Thyroid gland (tissue), 4 donors: ENCODE results near the gene DTD1. TPM values are rescaled to one million over a fixed set of nuclear protein-coding genes. Genes with fewer than 3 reads are reported as not detected.
A peak's percentile ranks its signal among the peaks of the same experiment; 100 is the strongest.

ENCODE experiments used
- DNase-seq, 2 donors: peaks; one replicate each; pipeline ENCODE4 v3.0.0-alpha.2; 2019
- H3K27ac ChIP-seq, 3 donors: fragments of 200-600 bp; sonication (generic); 1 replicate in 2 of 3; 2 replicates in 1 of 3; pipeline ENCODE4 v1.5.1; 2016 to 2019; ENCODE audit warnings: mild to moderate bottlenecking in 1 of 3, moderate library complexity in 1 of 3
- H3K27me3 ChIP-seq: fragments of 200-600 bp; sonication (generic); one replicate; pipeline ENCODE4 v1.5.1; 2019
- H3K36me3 ChIP-seq, 2 donors: fragments of 200-600 bp; sonication (generic); one replicate each; pipeline ENCODE4 v1.5.1; 2016 to 2019
- H3K4me1 ChIP-seq, 2 donors: fragments of 200-600 bp; sonication (generic); one replicate each; pipeline ENCODE4 v1.5.1; 2017 to 2019
- H3K4me3 ChIP-seq, 3 donors: fragments of 200-600 bp; sonication (generic); replicated peaks in 1 of 3; 1 replicate in 2 of 3; 2 replicates in 1 of 3; pipeline ENCODE4 v1.5.1; 2016; ENCODE audit warnings: mild to moderate bottlenecking in 1 of 3
- H3K9me3 ChIP-seq: fragments of 200-600 bp; sonication (generic); one replicate; pipeline ENCODE4 v1.5.1; 2017
- POLR2A ChIP-seq, 2 donors: fragments of 450-650 bp; IDR thresholded peaks; one replicate each; pipeline ENCODE4 v1.6.1; 2017; ENCODE audit warnings: antibody characterized with exemption in 2 of 2, mild to moderate bottlenecking in 2 of 2, moderate library complexity in 1 of 2
- WGBS, 2 donors: methylation state at CpG; one replicate each; pipeline ENCODE4 v1.1.5; 2017; 5-methylcytosine and 5-hydroxymethylcytosine counted together
- intact Hi-C: fragments of 100-400 bp; cut with DNase I; formaldehyde crosslinking; loops from one replicate; pipeline ENCODE4 v1.15.1; 2023
- total RNA-seq, 4 donors: library from RNA; depleted of rRNA; stranded (reverse); fragments of >200 nt; gene quantifications; one replicate each; pipeline ENCODE4 v1.2.3, GENCODE V29; 2016
- TF ChIP-seq, protein P1 (sequence below), 6 experiments: fragments of 200-600 bp in 3 of 6; fragments of 450-650 bp in 3 of 6; sonication (generic) in 3 of 6; IDR thresholded peaks; one replicate each; pipeline ENCODE4 v1.5.1; 2016 to 2019; ENCODE audit warnings: antibody characterized with exemption in 6 of 6, mild to moderate bottlenecking in 2 of 6, inconsistent platforms in 1 of 6, moderate library complexity in 1 of 6

Gene DTD1, protein sequence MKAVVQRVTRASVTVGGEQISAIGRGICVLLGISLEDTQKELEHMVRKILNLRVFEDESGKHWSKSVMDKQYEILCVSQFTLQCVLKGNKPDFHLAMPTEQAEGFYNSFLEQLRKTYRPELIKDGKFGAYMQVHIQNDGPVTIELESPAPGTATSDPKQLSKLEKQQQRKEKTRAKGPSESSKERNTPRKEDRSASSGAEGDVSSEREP
- 10 to 100 TPM; 42.7 to 57.6 (median 52.4) TPM for total RNA-seq

DNA sequence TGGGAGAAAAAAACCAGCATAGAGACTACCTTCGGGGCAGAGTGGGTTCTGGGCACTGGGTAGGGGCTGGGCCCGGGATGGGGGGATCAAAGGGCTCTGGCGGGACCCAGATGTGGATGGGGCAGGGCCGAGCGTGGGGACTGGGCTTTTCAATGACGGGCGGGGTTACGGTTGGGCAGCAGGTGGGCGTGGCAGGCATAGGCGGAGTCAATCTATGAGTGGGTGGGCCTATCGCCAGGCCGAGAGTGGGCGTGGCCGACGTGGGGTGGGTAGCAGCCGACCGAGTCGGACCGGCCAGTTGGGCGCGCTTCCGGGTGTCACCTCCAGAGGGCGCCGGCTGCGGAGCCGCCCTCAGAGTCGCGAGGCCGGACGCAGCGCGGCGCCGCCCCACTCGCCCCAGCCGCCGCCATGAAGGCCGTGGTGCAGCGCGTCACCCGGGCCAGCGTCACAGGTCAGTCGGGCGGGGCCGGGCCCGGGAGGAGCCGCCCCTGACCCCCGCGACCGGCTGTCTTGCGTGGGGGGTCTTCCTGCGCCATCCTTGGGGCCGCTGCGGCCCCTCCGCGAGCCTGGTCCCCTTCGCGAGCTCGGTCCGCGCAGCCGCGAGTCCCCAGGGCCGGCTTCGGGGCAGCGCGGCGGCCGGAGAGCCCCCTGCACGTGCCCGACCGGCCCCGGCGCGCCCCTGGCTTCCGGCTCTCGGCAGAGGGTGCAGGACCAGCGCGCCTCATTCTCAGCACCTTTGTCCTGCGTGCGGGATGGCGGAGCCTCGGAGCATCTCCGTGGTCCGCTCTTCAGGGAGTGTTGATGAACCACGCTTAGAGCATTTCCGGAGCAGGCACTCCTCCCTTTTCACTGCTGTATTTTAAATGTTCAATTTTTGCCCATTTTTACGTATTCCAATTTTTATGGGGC is at the start of gene DTD1:
DTD1 (plus strand) TSS at position 390 of the 909 bp plus-strand sequence; CDS start at position 409, 19 bp downstream.
- TF ChIP-seq POLR2A (IDR thresholded peaks at IDR 0.05) = peak in 1 of 2 donors; percentile 62
- TF ChIP-seq, protein P1, sequence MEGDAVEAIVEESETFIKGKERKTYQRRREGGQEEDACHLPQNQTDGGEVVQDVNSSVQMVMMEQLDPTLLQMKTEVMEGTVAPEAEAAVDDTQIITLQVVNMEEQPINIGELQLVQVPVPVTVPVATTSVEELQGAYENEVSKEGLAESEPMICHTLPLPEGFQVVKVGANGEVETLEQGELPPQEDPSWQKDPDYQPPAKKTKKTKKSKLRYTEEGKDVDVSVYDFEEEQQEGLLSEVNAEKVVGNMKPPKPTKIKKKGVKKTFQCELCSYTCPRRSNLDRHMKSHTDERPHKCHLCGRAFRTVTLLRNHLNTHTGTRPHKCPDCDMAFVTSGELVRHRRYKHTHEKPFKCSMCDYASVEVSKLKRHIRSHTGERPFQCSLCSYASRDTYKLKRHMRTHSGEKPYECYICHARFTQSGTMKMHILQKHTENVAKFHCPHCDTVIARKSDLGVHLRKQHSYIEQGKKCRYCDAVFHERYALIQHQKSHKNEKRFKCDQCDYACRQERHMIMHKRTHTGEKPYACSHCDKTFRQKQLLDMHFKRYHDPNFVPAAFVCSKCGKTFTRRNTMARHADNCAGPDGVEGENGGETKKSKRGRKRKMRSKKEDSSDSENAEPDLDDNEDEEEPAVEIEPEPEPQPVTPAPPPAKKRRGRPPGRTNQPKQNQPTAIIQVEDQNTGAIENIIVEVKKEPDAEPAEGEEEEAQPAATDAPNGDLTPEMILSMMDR (IDR thresholded peaks at IDR 0.05) = peak in 5 of 6 experiments; percentile 24 to 79 (median 57)
- H3K27me3 ChIP-seq = no peaks in the 10 kb centered on the region
- H3K4me1 ChIP-seq = peaks cover 12 to 13% of the 10 kb centered on the region in 2 donors
- 0 to 1% methylated on average over 22 to 24 of the region's 88 CpGs for WGBS, 2 donors
- peak within 1 kb of the TSS; percentile 43 to 61 (median 54) for H3K27ac ChIP-seq
- intact Hi-C loops = loop anchor here (10.0 kb wide), 1 partner anchor 83 kb away; the partner anchor contains the start of gene SEC23B
- peak within 1 kb of the TSS; percentile 79 to 90 (median 82) for H3K4me3 ChIP-seq
- H3K9me3 ChIP-seq = no peaks in the 10 kb centered on the region
- H3K36me3 ChIP-seq = no peaks in the 10 kb centered on the region
- DNase-seq = peak; percentile 88 to 92

DNA sequence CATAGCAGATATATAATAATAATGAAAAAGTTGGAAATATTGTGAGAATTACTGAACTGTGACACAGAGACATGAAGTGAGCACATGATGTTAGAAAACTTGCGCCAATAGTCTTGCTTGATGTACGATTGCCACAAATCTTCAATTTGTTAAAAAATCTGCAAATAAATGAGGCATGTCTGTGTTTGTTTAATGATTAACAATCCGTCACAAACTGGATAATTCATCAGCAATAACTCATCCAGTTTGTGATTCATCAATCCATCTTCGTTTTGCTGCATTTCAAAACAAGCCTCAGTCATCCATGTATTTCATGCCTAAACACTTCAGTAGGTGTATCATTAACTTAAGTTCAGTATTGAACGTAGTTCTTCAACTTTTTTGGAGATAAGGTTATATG is 46.1 kb upstream of the DTD1 start:
- WGBS, 2 donors = 90 to 93% methylated on average over 5 of the region's 5 CpGs
- no peak overlapping the region for H3K4me3 ChIP-seq
- peaks cover 0 to 24% of the 10 kb centered on the region in 2 donors for H3K4me1 ChIP-seq
- H3K27me3 ChIP-seq = no peaks in the 10 kb centered on the region
- no peak for TF ChIP-seq POLR2A (IDR thresholded peaks at IDR 0.05)
- TF ChIP-seq, protein P1 (IDR thresholded peaks at IDR 0.05) = no peak
- DNase-seq = no peak
- no peaks in the 10 kb centered on the region for H3K9me3 ChIP-seq
- H3K27ac ChIP-seq = no peak overlapping the region
- peaks cover 6 to 11% of the 10 kb centered on the region in 2 donors for H3K36me3 ChIP-seq
- intact Hi-C loops = no loop called here

DNA sequence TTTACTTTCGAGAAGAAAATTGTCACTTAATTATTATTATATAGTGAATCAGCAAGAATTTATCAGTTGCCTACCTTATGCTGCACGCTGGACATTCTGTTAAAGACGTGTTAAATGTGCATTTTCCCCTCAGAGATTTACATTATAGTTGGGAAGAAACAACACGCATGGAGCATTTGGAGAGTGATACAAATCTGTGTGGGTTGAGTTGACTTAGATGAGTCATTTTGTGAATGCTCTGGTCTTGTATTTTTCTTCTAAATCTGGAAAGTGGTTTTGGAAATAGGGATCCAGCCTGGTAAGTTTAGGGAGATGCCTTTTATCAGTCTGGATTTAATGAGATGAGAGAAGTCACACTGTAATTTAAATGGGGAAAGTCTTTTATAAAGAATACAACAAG is 44.6 kb upstream of the DTD1 start:
- H3K4me1 ChIP-seq = peaks cover 0 to 24% of the 10 kb centered on the region in 2 donors

DNA sequence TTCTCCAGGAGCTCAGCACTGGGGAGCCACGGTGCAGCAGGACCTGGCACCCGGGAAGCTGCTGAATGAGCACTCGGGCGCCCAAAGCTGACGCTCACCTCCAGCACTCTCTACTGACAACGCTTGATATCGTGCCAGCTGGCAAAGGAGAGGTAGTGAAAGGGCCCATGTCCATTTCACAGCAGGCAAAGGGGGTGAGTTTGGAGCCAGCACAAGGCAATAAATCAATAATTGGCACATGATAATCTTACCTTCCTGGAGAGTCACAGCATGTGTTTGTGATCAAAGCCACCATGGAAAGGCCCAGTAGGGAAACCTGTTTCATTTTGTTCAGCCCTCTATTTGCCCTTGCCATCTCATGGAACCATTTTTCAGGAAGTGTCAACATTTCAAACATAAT is 43.9 kb upstream of the DTD1 start:
- H3K4me1 ChIP-seq = peaks cover 0 to 24% of the 10 kb centered on the region in 2 donors
- WGBS, 2 donors = 36 to 50% methylated on average over 6 to 7 of the region's 7 CpGs
- H3K4me3 ChIP-seq = no peak overlapping the region
- TF ChIP-seq, protein P1 (IDR thresholded peaks at IDR 0.05) = no peak
- TF ChIP-seq POLR2A (IDR thresholded peaks at IDR 0.05) = no peak
- no peaks in the 10 kb centered on the region for H3K27me3 ChIP-seq
- intact Hi-C loops = no loop called here
- H3K9me3 ChIP-seq = no peaks in the 10 kb centered on the region
- DNase-seq = peak; percentile 84 to 89
- H3K27ac ChIP-seq = no peak overlapping the region
- peaks cover 15 to 17% of the 10 kb centered on the region in 2 donors for H3K36me3 ChIP-seq

More for the DNA sequence above, 44.6 kb upstream of the DTD1 start:
- intact Hi-C loops = no loop called here
- H3K27ac ChIP-seq = no peak overlapping the region
- no peaks in the 10 kb centered on the region for H3K9me3 ChIP-seq
- H3K4me3 ChIP-seq = no peak overlapping the region
- DNase-seq = no peak
- peaks cover 10 to 11% of the 10 kb centered on the region in 2 donors for H3K36me3 ChIP-seq
- no peak for TF ChIP-seq POLR2A (IDR thresholded peaks at IDR 0.05)
- TF ChIP-seq, protein P1 (IDR thresholded peaks at IDR 0.05) = no peak
- WGBS, 2 donors = 93 to 95% methylated on average over 4 of the region's 4 CpGs
- H3K27me3 ChIP-seq = no peaks in the 10 kb centered on the region
